Gastroesophageal sphincter (tissue), 3 donors: ENCODE results near the gene CHSY1.

ENCODE experiments used
- CTCF ChIP-seq, 4 experiments: fragments of 200-600 bp in 2 of 4; fragments of 450-650 bp in 2 of 4; sonication (generic) in 1 of 4; IDR thresholded peaks; one replicate each; pipeline ENCODE4 v1.5.1; 2017 to 2019; ENCODE audit warnings: antibody characterized with exemption in 4 of 4, mild to moderate bottlenecking in 2 of 4, moderate library complexity in 2 of 4
- POLR2A ChIP-seq, 2 donors: fragments of 450-650 bp; IDR thresholded peaks; one replicate each; pipeline ENCODE4 v1.6.1; 2017; ENCODE audit warnings: antibody characterized with exemption in 2 of 2, mild to moderate bottlenecking in 2 of 2, moderate library complexity in 1 of 2
- POLR2AphosphoS5 ChIP-seq: sonication (generic); formaldehyde crosslinking; IDR thresholded peaks from one replicate; pipeline ENCODE4 v1.6.1; 2017; ENCODE audit warnings: antibody characterized with exemption

- TF ChIP-seq CTCF (IDR thresholded peaks at IDR 0.05) (peak; percentile 35 to 57 (median 51)), POLR2A (IDR thresholded peaks at IDR 0.05) (no peak), POLR2AphosphoS5 (no peak)
Observed at GRCh38 chr15:101288905-101289513, 37.2 kb upstream of the CHSY1 start.
